Osteoblast (primary cell): ENCODE measurements around the gene DTL. TPM values are rescaled to one million over a fixed set of nuclear protein-coding genes. Genes with fewer than 3 reads are reported as not detected.
"Not testable (repeated sequence)": the region's sequence is repeated elsewhere in the genome, so short reads cannot be mapped to it uniquely, and the experiment has no call there.

Source experiments
- DNase-seq: peaks from one replicate; pipeline ENCODE4 v3.0.0; 2011; ENCODE audit warnings: low spot score, mixed read lengths; ENCODE audit not compliant: insufficient read length; ENCODE audit errors: missing footprints
- H2AFZ ChIP-seq: 2 replicates; pipeline ENCODE4 v1.6.0; 2011; ENCODE audit warnings: mild to moderate bottlenecking, low read length
- H3K27ac ChIP-seq: 2 replicates; pipeline ENCODE4 v1.5.1; 2011; ENCODE audit warnings: mild to moderate bottlenecking, low read depth, low read length, moderate library complexity
- H3K27me3 ChIP-seq: 2 replicates; pipeline ENCODE4 v1.6.0; 2012; ENCODE audit warnings: mild to moderate bottlenecking, control low read depth, inconsistent platforms, low read length, moderate library complexity; ENCODE audit not compliant: insufficient read depth
- H3K36me3 ChIP-seq: 2 replicates; pipeline ENCODE4 v1.5.1; 2011; ENCODE audit warnings: mild to moderate bottlenecking, low read length, control low read depth, moderate library complexity; ENCODE audit not compliant: insufficient read depth
- H3K4me1 ChIP-seq: 2 replicates; pipeline ENCODE4 v1.5.1; 2011; ENCODE audit warnings: mild to moderate bottlenecking, low read length, control low read depth, moderate library complexity; ENCODE audit not compliant: insufficient read depth
- H3K4me2 ChIP-seq: 2 replicates; pipeline ENCODE4 v1.6.0; 2011; ENCODE audit warnings: mild to moderate bottlenecking, low read length; ENCODE audit not compliant: insufficient read depth
- H3K4me3 ChIP-seq: fragments of 200-600 bp; sonication (generic); 3 replicates; pipeline ENCODE4 v1.5.1; 2012; ENCODE audit warnings: mild to moderate bottlenecking, low read length, inconsistent platforms; ENCODE audit not compliant: insufficient read depth
- H3K79me2 ChIP-seq: 2 replicates; pipeline ENCODE4 v1.6.0; 2012; ENCODE audit warnings: mild to moderate bottlenecking, low read length, control low read depth, inconsistent platforms; ENCODE audit not compliant: insufficient read depth
- H3K9me3 ChIP-seq: 2 replicates; pipeline ENCODE4 v1.5.1; 2011; ENCODE audit warnings: low read depth, low read length, control low read depth
- H4K20me1 ChIP-seq: 2 replicates; pipeline ENCODE4 v1.6.0; 2012; ENCODE audit warnings: mild to moderate bottlenecking, low read length, control low read depth; ENCODE audit not compliant: insufficient read depth
- total RNA-seq: library from RNA; depleted of rRNA; stranded (reverse); fragments of >200 nt; gene quantifications from 2 replicates; pipeline ENCODE4 v1.2.3, GENCODE V29; 2012
- TF ChIP-seq, protein P1 (sequence below): IDR thresholded peaks from 2 replicates; pipeline ENCODE4 v1.5.1; 2011; ENCODE audit warnings: mild to moderate bottlenecking, low read depth, low read length, moderate library complexity; ENCODE audit errors: extremely low read depth

DTL gene, protein sequence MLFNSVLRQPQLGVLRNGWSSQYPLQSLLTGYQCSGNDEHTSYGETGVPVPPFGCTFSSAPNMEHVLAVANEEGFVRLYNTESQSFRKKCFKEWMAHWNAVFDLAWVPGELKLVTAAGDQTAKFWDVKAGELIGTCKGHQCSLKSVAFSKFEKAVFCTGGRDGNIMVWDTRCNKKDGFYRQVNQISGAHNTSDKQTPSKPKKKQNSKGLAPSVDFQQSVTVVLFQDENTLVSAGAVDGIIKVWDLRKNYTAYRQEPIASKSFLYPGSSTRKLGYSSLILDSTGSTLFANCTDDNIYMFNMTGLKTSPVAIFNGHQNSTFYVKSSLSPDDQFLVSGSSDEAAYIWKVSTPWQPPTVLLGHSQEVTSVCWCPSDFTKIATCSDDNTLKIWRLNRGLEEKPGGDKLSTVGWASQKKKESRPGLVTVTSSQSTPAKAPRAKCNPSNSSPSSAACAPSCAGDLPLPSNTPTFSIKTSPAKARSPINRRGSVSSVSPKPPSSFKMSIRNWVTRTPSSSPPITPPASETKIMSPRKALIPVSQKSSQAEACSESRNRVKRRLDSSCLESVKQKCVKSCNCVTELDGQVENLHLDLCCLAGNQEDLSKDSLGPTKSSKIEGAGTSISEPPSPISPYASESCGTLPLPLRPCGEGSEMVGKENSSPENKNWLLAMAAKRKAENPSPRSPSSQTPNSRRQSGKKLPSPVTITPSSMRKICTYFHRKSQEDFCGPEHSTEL
- total RNA-seq = 2.9 and 3.2 TPM in 2 replicates

DNA sequence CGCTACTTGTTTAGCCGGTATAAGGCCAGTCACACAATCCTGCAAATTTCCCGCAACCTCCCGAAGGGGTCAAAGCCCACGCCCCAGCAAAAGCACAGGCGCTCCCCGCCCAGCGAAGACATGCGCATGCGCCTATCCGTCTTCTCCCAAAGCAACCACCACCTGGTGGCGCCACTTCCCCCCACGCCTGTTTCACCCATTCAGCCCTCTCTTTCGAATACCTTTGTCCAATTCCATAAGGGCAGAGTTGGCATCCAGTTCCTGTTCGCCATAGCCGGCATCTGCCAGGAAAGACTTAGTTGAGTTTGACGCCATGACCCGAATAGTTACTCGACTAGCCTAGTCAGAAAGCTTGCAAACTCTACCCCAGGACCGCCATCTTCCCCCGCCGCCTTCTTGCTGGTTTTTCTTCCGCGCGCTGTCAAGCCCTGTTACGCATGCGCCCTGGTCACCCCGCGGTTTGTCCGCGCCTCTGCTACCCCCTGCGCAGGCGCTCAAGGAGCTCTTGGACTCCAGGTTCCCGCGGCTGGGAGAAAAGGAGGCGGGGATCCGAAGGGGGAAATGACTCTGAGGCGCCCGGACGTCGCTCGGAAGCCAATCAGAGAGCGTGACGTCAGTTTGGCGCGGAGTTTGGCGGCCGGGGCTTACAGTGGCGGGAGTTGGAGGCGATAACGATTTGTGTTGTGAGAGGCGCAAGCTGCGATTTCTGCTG, at the start of gene DTL, which contains the start of gene INTS7:
Gene DTL, plus strand, starts transcription at position 626 of the 712 bp plus-strand sequence. CDS start 143 bp downstream, outside the sequence.
Gene INTS7, minus strand, starts transcription at position 435 of the 712 bp plus-strand sequence. Its CDS starts 120 bp downstream, at position 315.
- Histone ChIP-seq H3K27ac (peak within 1 kb of the TSS; percentile 77), H3K79me2 (peaks cover 68% of the 10 kb centered on the region), H4K20me1 (peaks cover 6% of the 10 kb centered on the region), H3K4me2 (peak within 1 kb of the TSS; percentile 95), H2AFZ (peak within 1 kb of the TSS; percentile 98), H3K4me1 (peaks cover 44% of the 10 kb centered on the region), H3K36me3 (no peaks in the 10 kb centered on the region), H3K27me3 (no peaks in the 10 kb centered on the region), H3K9me3 (no peaks in the 10 kb centered on the region), H3K4me3 (peak within 1 kb of the TSS; percentile 83)
- DNase-seq = peak; percentile 96
- TF ChIP-seq, protein P1, sequence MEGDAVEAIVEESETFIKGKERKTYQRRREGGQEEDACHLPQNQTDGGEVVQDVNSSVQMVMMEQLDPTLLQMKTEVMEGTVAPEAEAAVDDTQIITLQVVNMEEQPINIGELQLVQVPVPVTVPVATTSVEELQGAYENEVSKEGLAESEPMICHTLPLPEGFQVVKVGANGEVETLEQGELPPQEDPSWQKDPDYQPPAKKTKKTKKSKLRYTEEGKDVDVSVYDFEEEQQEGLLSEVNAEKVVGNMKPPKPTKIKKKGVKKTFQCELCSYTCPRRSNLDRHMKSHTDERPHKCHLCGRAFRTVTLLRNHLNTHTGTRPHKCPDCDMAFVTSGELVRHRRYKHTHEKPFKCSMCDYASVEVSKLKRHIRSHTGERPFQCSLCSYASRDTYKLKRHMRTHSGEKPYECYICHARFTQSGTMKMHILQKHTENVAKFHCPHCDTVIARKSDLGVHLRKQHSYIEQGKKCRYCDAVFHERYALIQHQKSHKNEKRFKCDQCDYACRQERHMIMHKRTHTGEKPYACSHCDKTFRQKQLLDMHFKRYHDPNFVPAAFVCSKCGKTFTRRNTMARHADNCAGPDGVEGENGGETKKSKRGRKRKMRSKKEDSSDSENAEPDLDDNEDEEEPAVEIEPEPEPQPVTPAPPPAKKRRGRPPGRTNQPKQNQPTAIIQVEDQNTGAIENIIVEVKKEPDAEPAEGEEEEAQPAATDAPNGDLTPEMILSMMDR = peak; percentile 99

GRCh38 chr1:211986628-211987254, 48.8 kb upstream of the DTL start:
- no peak overlapping the region for H3K4me3 ChIP-seq
- no peak overlapping the region for H3K27ac ChIP-seq
- no peaks in the 10 kb centered on the region for H3K9me3 ChIP-seq
- H3K79me2 ChIP-seq = no peaks in the 10 kb centered on the region
- H4K20me1 ChIP-seq = no peaks in the 10 kb centered on the region
- DNase-seq = no peak
- no peak overlapping the region for H3K4me2 ChIP-seq
- peaks cover 12% of the 10 kb centered on the region for H3K36me3 ChIP-seq
- no peaks in the 10 kb centered on the region for H3K4me1 ChIP-seq
- TF ChIP-seq, protein P1 = no peak
- no peak overlapping the region for H2AFZ ChIP-seq
- no peaks in the 10 kb centered on the region for H3K27me3 ChIP-seq

GRCh38 chr1:211991695-211992094, 43.9 kb upstream of the DTL start:
- TF ChIP-seq, protein P1 = no peak
- Histone ChIP-seq H3K27ac (no peak overlapping the region), H3K36me3 (peaks cover 1% of the 10 kb centered on the region), H3K9me3 (no peaks in the 10 kb centered on the region), H3K27me3 (no peaks in the 10 kb centered on the region), H4K20me1 (no peaks in the 10 kb centered on the region), H3K79me2 (no peaks in the 10 kb centered on the region), H3K4me3 (no peak overlapping the region), H2AFZ (no peak overlapping the region), H3K4me1 (no peaks in the 10 kb centered on the region), H3K4me2 (no peak overlapping the region)
- no peak for DNase-seq

- DNase-seq, H2AFZ ChIP-seq, H3K36me3 ChIP-seq, H4K20me1 ChIP-seq, H3K4me2 ChIP-seq, H3K79me2 ChIP-seq, H3K4me1 ChIP-seq, H3K27me3 ChIP-seq, H3K27ac ChIP-seq, H3K9me3 ChIP-seq, H3K4me3 ChIP-seq: not testable (repeated sequence)
Measured at GRCh38 chr1:211997426-211997825, 38.1 kb upstream of the DTL start.
